GM20431 (cell line): ENCODE results near the gene STRA8.
"Not testable (repeated sequence)": the region's sequence is repeated elsewhere in the genome, so short reads cannot be mapped to it uniquely, and the experiment has no call there.

ENCODE experiments used
- in situ Hi-C: fragments of 300-500 bp; cut with MseI, MboI; formaldehyde crosslinking; loops from one replicate; pipeline ENCODE4 v1.15.0; 2020; ENCODE audit warnings: low sequenced_read_pairs; ENCODE audit not compliant: unreplicated experiment

STRA8 gene

GRCh38 chr7:135232720-135233119 is 918 bp upstream of the STRA8 start:
- in situ Hi-C loops, result no loop called here

GRCh38 chr7:135234095-135234494 is 457 bp downstream of the STRA8 start:
- in situ Hi-C loops, result not testable (repeated sequence)

GRCh38 chr7:135234727-135235126 is 1.1 kb downstream of the STRA8 start:
- in situ Hi-C loops, result no loop called here

GRCh38 chr7:135235841-135236240 is 2.2 kb downstream of the STRA8 start:
- in situ Hi-C loops, result no loop called here

GRCh38 chr7:135236727-135237126 is 3.1 kb downstream of the STRA8 start:
- in situ Hi-C loops, result no loop called here

GRCh38 chr7:135238112-135238744 is 4.6 kb downstream of the STRA8 start:
- in situ Hi-C loops, result no loop called here

- in situ Hi-C loops, result no loop called here
These were observed 5.6 kb downstream of the STRA8 start for GRCh38 chr7:135239263-135239662.

GRCh38 chr7:135240441-135240840 is 6.8 kb downstream of the STRA8 start:
- in situ Hi-C loops, result no loop called here

GRCh38 chr7:135242096-135242684 is 8.6 kb downstream of the STRA8 start:
- in situ Hi-C loops, result no loop called here

- in situ Hi-C loops, result no loop called here
These were observed 11.9 kb downstream of the STRA8 start for GRCh38 chr7:135245226-135246190.

- in situ Hi-C loops, result no loop called here
These were observed 12.7 kb downstream of the STRA8 start for GRCh38 chr7:135246191-135246825.

- in situ Hi-C loops, result no loop called here
These were observed 14.3 kb downstream of the STRA8 start for GRCh38 chr7:135247746-135248471.

- in situ Hi-C loops, result no loop called here
These were observed 14.9 kb downstream of the STRA8 start for GRCh38 chr7:135248546-135248945.

- in situ Hi-C loops, result no loop called here
These were observed 18.1 kb downstream of the STRA8 start for GRCh38 chr7:135251496-135252391.

- in situ Hi-C loops, result no loop called here
These were observed 20.5 kb downstream of the STRA8 start for GRCh38 chr7:135253851-135254771.

GRCh38 chr7:135257790-135258189 is 24.2 kb downstream of the STRA8 start:
- in situ Hi-C loops, result no loop called here

- in situ Hi-C loops, result no loop called here
These were observed 24.9 kb downstream of the STRA8 start for GRCh38 chr7:135258585-135258984.

GRCh38 chr7:135259702-135260101 is 26.1 kb downstream of the STRA8 start:
- in situ Hi-C loops, result no loop called here
